Measurements from ENCODE around the gene TOR1A.

Gene TOR1A

DNA sequence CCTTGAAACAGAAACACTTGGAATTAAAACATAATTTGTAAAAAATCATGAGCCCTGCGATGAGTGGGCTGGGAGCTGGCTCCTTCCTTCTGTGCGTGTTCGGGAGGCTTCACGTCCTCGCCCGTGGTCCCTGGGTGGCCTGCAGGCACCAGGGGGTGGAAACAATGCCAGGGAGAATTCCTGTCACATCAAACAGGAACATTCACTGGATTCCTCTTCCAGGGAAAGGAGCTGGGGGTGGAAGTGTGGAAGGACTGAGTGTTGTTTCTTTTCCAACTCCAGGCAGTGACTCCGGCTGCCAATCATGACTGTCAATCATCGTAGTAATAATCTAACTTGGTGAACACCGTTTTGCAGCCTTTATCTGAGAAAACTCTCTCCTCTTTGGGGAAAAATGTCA is 10.3 kb downstream of the TOR1A start:
- Histone ChIP-seq H3K36me3 (ENCODE audit: control insufficient read depth in 4 of 4, insufficient read depth in 4 of 4, low read length in 3 of 4) (peaks cover 31 to 92% (median 69%) of the 10 kb centered on the region in 4 experiments), H3K27ac (ENCODE audit: insufficient read depth in 1 of 2, low read depth in 1 of 2, low read length in 2 of 2, poor library complexity in 1 of 2, severe bottlenecking in 2 of 2) (no peak overlapping the region), H3K27me3 (replicated peaks in 2 of 5; ENCODE audit: control insufficient read depth in 4 of 5, insufficient read depth in 5 of 5, low read length in 4 of 5) (no peaks in the 10 kb centered on the region), H3K9me3 (ENCODE audit: control extremely low read depth in 1 of 5, control insufficient read depth in 4 of 5, insufficient read depth in 2 of 5, low read depth in 1 of 5, low read length in 4 of 5) (no peaks in the 10 kb centered on the region), H3K4me1 (ENCODE audit: control extremely low read depth in 1 of 4, control insufficient read depth in 4 of 4, insufficient read depth in 4 of 4, low read length in 3 of 4) (peaks cover 0 to 4% (median 0%) of the 10 kb centered on the region in 4 experiments), H3K4me3 (ENCODE audit: control insufficient read depth in 1 of 7, extremely low read depth in 1 of 7, insufficient read depth in 4 of 7, low read depth in 2 of 7, low read length in 6 of 7) (no peak overlapping the region)
- ChIA-PET POLR2A (no interaction called here), CTCF (no interaction called here)
- DNase-seq: no peak
- WGBS (ENCODE audit: insufficient coverage): 91% methylated on average over 4 of the region's 9 CpGs

DNA sequence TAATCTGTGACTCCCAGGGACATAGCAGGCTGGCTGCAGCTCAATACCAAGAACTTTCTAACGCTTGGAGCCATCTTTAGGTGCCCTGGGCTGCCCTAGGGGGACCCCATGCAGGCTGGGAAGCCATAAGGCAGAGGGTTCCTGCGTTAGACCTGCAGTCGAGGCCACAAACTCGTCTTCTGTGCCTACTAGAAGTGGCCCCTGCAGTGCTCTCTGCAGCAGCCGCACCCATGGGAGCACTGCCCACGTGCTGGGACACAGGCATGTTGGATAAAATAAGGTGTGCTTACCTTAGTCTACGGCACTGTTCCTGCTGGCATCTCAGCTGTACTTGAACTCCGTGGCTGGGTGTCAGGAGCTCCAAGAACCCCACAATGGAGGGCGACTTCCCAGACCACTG is 11.6 kb downstream of the TOR1A start:
- DNase-seq: no peak
- Histone ChIP-seq H3K27me3 (replicated peaks in 2 of 5; ENCODE audit: control insufficient read depth in 4 of 5, insufficient read depth in 5 of 5, low read length in 4 of 5) (no peaks in the 10 kb centered on the region), H3K9me3 (ENCODE audit: control extremely low read depth in 1 of 5, control insufficient read depth in 4 of 5, insufficient read depth in 2 of 5, low read depth in 1 of 5, low read length in 4 of 5) (no peaks in the 10 kb centered on the region), H3K36me3 (ENCODE audit: control insufficient read depth in 4 of 4, insufficient read depth in 4 of 4, low read length in 3 of 4) (peaks cover 28 to 86% (median 64%) of the 10 kb centered on the region in 4 experiments), H3K4me3 (ENCODE audit: control insufficient read depth in 1 of 7, extremely low read depth in 1 of 7, insufficient read depth in 4 of 7, low read depth in 2 of 7, low read length in 6 of 7) (no peak overlapping the region), H3K4me1 (ENCODE audit: control extremely low read depth in 1 of 4, control insufficient read depth in 4 of 4, insufficient read depth in 4 of 4, low read length in 3 of 4) (peaks cover 0 to 4% (median 0%) of the 10 kb centered on the region in 4 experiments), H3K27ac (ENCODE audit: insufficient read depth in 1 of 2, low read depth in 1 of 2, low read length in 2 of 2, poor library complexity in 1 of 2, severe bottlenecking in 2 of 2) (peak overlapping the region in 1 of 2 experiments; percentile 21)
- 97% methylated on average over 9 of the region's 9 CpGs for WGBS (ENCODE audit: insufficient coverage)
- CTCF ChIA-PET: no interaction called here
- POLR2A ChIA-PET: no interaction called here

DNA sequence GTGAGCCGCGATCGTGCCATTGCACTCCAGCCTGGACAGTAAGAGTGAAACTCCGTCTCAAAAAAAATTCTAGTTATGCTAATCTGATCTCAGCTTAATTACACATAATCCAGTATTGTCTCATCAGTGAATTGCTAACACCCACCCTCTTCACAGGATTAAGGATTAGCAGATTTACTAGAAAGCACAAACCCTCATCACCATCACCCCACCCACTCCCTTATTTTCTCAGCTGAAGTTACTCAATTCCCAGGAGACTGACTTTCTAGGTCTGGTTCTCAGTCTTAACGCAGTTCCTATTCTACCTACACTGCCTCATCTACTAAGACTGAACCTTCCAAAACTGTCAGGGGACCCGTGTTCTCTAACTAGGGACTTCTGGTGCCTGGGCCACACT is 12.0 kb downstream of the TOR1A start:
- ChIA-PET CTCF (no interaction called here), POLR2A (no interaction called here)
- DNase-seq: no peak
- H3K4me1 ChIP-seq (ENCODE audit: control extremely low read depth in 1 of 4, control insufficient read depth in 4 of 4, insufficient read depth in 4 of 4, low read length in 3 of 4): peaks cover 0 to 4% (median 0%) of the 10 kb centered on the region in 4 experiments
- H3K36me3 ChIP-seq (ENCODE audit: control insufficient read depth in 4 of 4, insufficient read depth in 4 of 4, low read length in 3 of 4): peaks cover 28 to 87% (median 65%) of the 10 kb centered on the region in 4 experiments
- no peak overlapping the region for H3K4me3 ChIP-seq (ENCODE audit: control insufficient read depth in 1 of 7, extremely low read depth in 1 of 7, insufficient read depth in 4 of 7, low read depth in 2 of 7, low read length in 6 of 7)
- no peaks in the 10 kb centered on the region for H3K27me3 ChIP-seq (replicated peaks in 2 of 5; ENCODE audit: control insufficient read depth in 4 of 5, insufficient read depth in 5 of 5, low read length in 4 of 5)
- no peaks in the 10 kb centered on the region for H3K9me3 ChIP-seq (ENCODE audit: control extremely low read depth in 1 of 5, control insufficient read depth in 4 of 5, insufficient read depth in 2 of 5, low read depth in 1 of 5, low read length in 4 of 5)
- 92% methylated on average over 5 of the region's 6 CpGs for WGBS (ENCODE audit: insufficient coverage)
- H3K27ac ChIP-seq (ENCODE audit: insufficient read depth in 1 of 2, low read depth in 1 of 2, low read length in 2 of 2, poor library complexity in 1 of 2, severe bottlenecking in 2 of 2): peak overlapping the region in 1 of 2 experiments; percentile 21

DNA sequence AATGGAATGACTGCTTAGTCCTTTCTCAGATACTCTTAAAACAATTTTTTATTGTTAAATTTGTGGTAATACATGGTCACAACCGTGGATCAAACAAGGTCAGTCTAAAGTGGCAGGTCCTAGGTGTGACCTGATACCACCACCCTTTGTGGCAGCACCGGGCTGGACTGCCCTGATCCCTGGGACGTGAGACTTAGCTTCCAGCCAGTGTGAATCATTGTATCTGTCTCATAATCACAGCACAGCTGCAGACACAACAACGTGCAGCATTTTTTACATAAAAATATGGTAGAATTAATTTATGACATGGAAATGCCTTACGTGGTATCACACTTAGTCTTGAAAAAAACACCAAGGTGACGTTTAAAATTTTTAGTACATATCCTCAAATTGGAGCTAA is 13.1 kb downstream of the TOR1A start:
- Histone ChIP-seq H3K27me3 (replicated peaks in 2 of 5; ENCODE audit: control insufficient read depth in 4 of 5, insufficient read depth in 5 of 5, low read length in 4 of 5) (no peaks in the 10 kb centered on the region), H3K27ac (ENCODE audit: insufficient read depth in 1 of 2, low read depth in 1 of 2, low read length in 2 of 2, poor library complexity in 1 of 2, severe bottlenecking in 2 of 2) (no peak overlapping the region), H3K4me1 (ENCODE audit: control extremely low read depth in 1 of 4, control insufficient read depth in 4 of 4, insufficient read depth in 4 of 4, low read length in 3 of 4) (no peaks in the 10 kb centered on the region), H3K36me3 (ENCODE audit: control insufficient read depth in 4 of 4, insufficient read depth in 4 of 4, low read length in 3 of 4) (peaks cover 21 to 76% (median 58%) of the 10 kb centered on the region in 4 experiments), H3K9me3 (ENCODE audit: control extremely low read depth in 1 of 5, control insufficient read depth in 4 of 5, insufficient read depth in 2 of 5, low read depth in 1 of 5, low read length in 4 of 5) (no peaks in the 10 kb centered on the region), H3K4me3 (ENCODE audit: control insufficient read depth in 1 of 7, extremely low read depth in 1 of 7, insufficient read depth in 4 of 7, low read depth in 2 of 7, low read length in 6 of 7) (no peak overlapping the region)
- CTCF ChIA-PET: interaction anchor here (0.8 to 1.2 kb wide), 2 partner anchors 10 to 20 kb away, joined by 4 to 6 read pairs; no protein-coding TSS in a partner anchor
- DNase-seq: no peak
- POLR2A ChIA-PET: interaction anchor here (0.6 kb wide), 2 partner anchors 9 to 11 kb away, joined by 3 to 4 read pairs; no protein-coding TSS in a partner anchor
- WGBS (ENCODE audit: insufficient coverage): 93% methylated on average over 4 of the region's 6 CpGs

DNA sequence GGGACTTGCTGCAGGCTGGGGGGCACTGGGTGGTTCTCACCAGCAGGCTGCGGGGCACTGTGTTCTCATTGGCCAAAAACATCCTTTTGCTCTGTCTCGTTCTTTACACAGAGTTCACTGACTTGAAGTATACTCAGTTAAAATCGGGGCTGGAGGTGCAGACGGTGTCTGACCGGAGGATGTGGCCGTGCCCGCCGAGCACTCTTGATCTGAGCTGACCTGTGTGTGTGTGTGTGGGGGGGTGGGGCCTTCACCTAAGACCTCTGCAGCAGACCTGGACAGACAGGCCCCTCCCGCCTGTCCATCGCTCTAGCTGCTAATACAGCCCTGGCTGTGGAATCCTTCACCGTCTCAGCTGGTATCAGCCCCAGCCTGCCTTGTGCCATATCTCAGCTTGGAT is 13.8 kb downstream of the TOR1A start:
- Histone ChIP-seq H3K9me3 (ENCODE audit: control extremely low read depth in 1 of 5, control insufficient read depth in 4 of 5, insufficient read depth in 2 of 5, low read depth in 1 of 5, low read length in 4 of 5) (no peaks in the 10 kb centered on the region), H3K4me3 (ENCODE audit: control insufficient read depth in 1 of 7, extremely low read depth in 1 of 7, insufficient read depth in 4 of 7, low read depth in 2 of 7, low read length in 6 of 7) (no peak overlapping the region), H3K27me3 (replicated peaks in 2 of 5; ENCODE audit: control insufficient read depth in 4 of 5, insufficient read depth in 5 of 5, low read length in 4 of 5) (no peaks in the 10 kb centered on the region), H3K4me1 (ENCODE audit: control extremely low read depth in 1 of 4, control insufficient read depth in 4 of 4, insufficient read depth in 4 of 4, low read length in 3 of 4) (peaks cover 0 to 3% (median 0%) of the 10 kb centered on the region in 4 experiments), H3K27ac (ENCODE audit: insufficient read depth in 1 of 2, low read depth in 1 of 2, low read length in 2 of 2, poor library complexity in 1 of 2, severe bottlenecking in 2 of 2) (no peak overlapping the region), H3K36me3 (ENCODE audit: control insufficient read depth in 4 of 4, insufficient read depth in 4 of 4, low read length in 3 of 4) (peaks cover 23 to 72% (median 56%) of the 10 kb centered on the region in 4 experiments)
- WGBS (ENCODE audit: insufficient coverage): 95% methylated on average over 10 of the region's 11 CpGs
- DNase-seq: no peak
- CTCF ChIA-PET: interaction anchor here (0.8 to 0.9 kb wide), 2 partner anchors 20 to 83 kb away, joined by 3 to 4 read pairs; no protein-coding TSS in a partner anchor
- POLR2A ChIA-PET: interaction anchor here (0.6 to 0.8 kb wide), 2 partner anchors 10 to 12 kb away, joined by 3 to 4 read pairs; no protein-coding TSS in a partner anchor

DNA sequence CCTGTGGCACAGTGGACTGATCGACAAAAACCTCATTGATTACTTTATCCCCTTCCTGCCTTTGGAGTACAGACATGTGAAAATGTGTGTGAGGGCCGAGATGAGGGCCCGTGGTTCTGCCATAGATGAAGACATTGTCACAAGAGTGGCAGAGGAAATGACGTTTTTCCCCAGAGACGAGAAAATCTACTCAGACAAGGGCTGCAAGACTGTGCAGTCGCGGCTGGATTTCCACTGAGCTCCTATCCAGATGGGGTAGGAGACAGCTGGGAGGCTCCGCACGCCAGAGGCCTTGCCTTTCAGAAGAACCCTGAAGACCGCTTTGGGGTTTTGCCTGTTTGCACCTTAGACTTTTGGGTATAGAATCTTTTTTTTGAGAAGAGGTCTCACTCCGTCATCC is 14.6 kb downstream of the TOR1A start:
- H3K9me3 ChIP-seq (ENCODE audit: control extremely low read depth in 1 of 5, control insufficient read depth in 4 of 5, insufficient read depth in 2 of 5, low read depth in 1 of 5, low read length in 4 of 5): no peaks in the 10 kb centered on the region
- H3K27ac ChIP-seq (ENCODE audit: insufficient read depth in 1 of 2, low read depth in 1 of 2, low read length in 2 of 2, poor library complexity in 1 of 2, severe bottlenecking in 2 of 2): no peak overlapping the region
- no peaks in the 10 kb centered on the region for H3K27me3 ChIP-seq (replicated peaks in 2 of 5; ENCODE audit: control insufficient read depth in 4 of 5, insufficient read depth in 5 of 5, low read length in 4 of 5)
- peaks cover 19 to 65% (median 49%) of the 10 kb centered on the region in 4 experiments for H3K36me3 ChIP-seq (ENCODE audit: control insufficient read depth in 4 of 4, insufficient read depth in 4 of 4, low read length in 3 of 4)
- WGBS (ENCODE audit: insufficient coverage): 83% methylated on average over 11 of the region's 11 CpGs
- DNase-seq: no peak
- ChIA-PET POLR2A (no interaction called here), CTCF (interaction anchor here (0.9 to 2.6 kb wide), 3 partner anchors 8 to 83 kb away, joined by 3 to 7 read pairs (median 3); no protein-coding TSS in a partner anchor)
- peaks cover 0 to 3% (median 0%) of the 10 kb centered on the region in 4 experiments for H3K4me1 ChIP-seq (ENCODE audit: control extremely low read depth in 1 of 4, control insufficient read depth in 4 of 4, insufficient read depth in 4 of 4, low read length in 3 of 4)
- H3K4me3 ChIP-seq (ENCODE audit: control insufficient read depth in 1 of 7, extremely low read depth in 1 of 7, insufficient read depth in 4 of 7, low read depth in 2 of 7, low read length in 6 of 7): no peak overlapping the region

DNA sequence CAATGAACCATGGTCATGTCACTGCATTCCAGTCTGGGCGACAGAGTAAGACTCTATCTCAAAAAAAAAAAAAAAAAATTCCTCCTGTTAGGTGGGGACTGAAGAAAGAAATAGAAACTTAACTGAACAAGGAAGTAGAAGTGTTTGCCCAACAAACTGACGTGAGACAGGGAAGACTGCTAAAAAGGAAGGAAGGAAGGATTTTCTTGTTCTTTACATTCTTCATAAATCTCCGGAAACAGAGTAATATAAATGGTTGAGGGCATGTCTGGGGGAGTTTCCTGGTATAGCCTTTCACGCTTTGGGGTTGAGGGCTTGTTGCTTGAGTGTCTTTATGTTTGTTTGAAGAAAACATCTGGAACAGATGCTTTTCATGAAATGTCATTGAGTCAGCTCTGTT is 17.9 kb downstream of the TOR1A start:
- H3K4me1 ChIP-seq (ENCODE audit: control extremely low read depth in 1 of 4, control insufficient read depth in 4 of 4, insufficient read depth in 4 of 4, low read length in 3 of 4): peaks cover 5 to 10% (median 8%) of the 10 kb centered on the region in 4 experiments
- H3K36me3 ChIP-seq (ENCODE audit: control insufficient read depth in 4 of 4, insufficient read depth in 4 of 4, low read length in 3 of 4): peaks cover 14 to 37% (median 26%) of the 10 kb centered on the region in 4 experiments
- H3K9me3 ChIP-seq (ENCODE audit: control extremely low read depth in 1 of 5, control insufficient read depth in 4 of 5, insufficient read depth in 2 of 5, low read depth in 1 of 5, low read length in 4 of 5): no peaks in the 10 kb centered on the region
- no peak overlapping the region for H3K4me3 ChIP-seq (ENCODE audit: control insufficient read depth in 1 of 7, extremely low read depth in 1 of 7, insufficient read depth in 4 of 7, low read depth in 2 of 7, low read length in 6 of 7)
- WGBS (ENCODE audit: insufficient coverage): 73% methylated on average over 3 of the region's 4 CpGs
- H3K27me3 ChIP-seq (replicated peaks in 2 of 5; ENCODE audit: control insufficient read depth in 4 of 5, insufficient read depth in 5 of 5, low read length in 4 of 5): no peaks in the 10 kb centered on the region
- no peak for DNase-seq
- ChIA-PET CTCF (no interaction called here), POLR2A (no interaction called here)
- H3K27ac ChIP-seq (ENCODE audit: insufficient read depth in 1 of 2, low read depth in 1 of 2, low read length in 2 of 2, poor library complexity in 1 of 2, severe bottlenecking in 2 of 2): no peak overlapping the region
